Ovary (tissue), 3 donors: Measurements from ENCODE around the gene CHGA.

Experiments used
- CTCF ChIP-seq, 3 donors: fragments of 450-650 bp in 2 of 3; fragments of 200-600 bp in 1 of 3; IDR thresholded peaks; one replicate each; pipeline versions ENCODE4 v1.5.1 to v1.8.0; 2016 to 2022; ENCODE audit warnings: antibody characterized with exemption in 3 of 3, mild to moderate bottlenecking in 1 of 3
- POLR2A ChIP-seq: fragments of 450-650 bp; IDR thresholded peaks from one replicate; pipeline ENCODE4 v1.6.1; 2017; ENCODE audit warnings: antibody characterized with exemption, mild to moderate bottlenecking, moderate library complexity
- donor health status: DM: no; HTN: no; CAD: no.

DNA sequence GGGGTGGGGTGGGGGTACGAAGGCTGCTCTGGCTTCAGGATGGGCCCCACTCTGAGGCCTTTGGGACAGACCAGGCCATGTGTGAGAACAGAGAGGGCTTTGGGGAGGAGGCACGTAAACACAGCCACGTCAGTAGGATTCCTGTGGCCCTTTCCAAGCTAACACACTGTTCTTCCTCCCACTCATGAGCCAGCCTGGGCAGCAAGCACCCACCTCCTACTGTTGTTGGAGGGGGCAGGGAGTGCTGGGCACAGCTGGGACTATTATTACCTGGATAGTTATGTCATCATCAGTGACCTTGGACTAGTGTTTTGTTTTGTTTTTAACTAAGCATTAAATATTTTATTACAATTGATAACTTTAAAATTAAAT lies 5.3 kb downstream of the CHGA start:
- no peak for TF ChIP-seq CTCF (IDR thresholded peaks at IDR 0.05)
- TF ChIP-seq POLR2A = no peak
